A673 (cell line): ENCODE data around the gene PCSK7.

Experiments
- EZH2 ChIP-seq: fragments of 200-600 bp; sonication (generic); IDR thresholded peaks from 2 replicates; pipeline ENCODE4 v1.6.1; 2017; ENCODE audit warnings: borderline replicate concordance, low read depth, mild to moderate bottlenecking, mixed read lengths, antibody characterized with exemption, low read length; ENCODE audit not compliant: poor library complexity, severe bottlenecking
- TF ChIP-seq, protein P1 (sequence below): fragments of 300-800, 200-600 bp; sonication (generic); conservative IDR thresholded peaks from 2 replicates; pipeline ENCODE4 v1.5.1; 2017; ENCODE audit warnings: low read depth, mild to moderate bottlenecking, antibody characterized with exemption, low read length, moderate library complexity, mixed read lengths

DNA sequence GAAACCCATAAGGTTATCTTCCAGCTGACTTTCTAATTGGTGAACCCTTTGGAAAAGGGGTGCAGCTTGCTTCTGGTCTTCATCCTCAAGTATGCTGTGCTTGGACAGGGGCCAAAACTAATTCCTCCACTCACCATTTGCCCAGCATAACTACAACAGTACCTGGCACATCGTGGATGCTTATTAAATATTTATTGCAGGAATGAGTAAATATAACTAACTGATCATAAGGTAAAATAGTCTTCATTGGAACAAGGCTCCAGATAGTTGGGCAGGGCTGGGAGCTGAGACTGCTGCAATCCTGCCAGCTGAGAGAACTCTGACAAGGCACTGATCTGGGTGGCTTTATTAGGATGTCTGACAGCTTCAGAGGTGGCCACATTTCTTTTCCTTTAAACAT lies 55.7 kb downstream of the PCSK7 start:
- TF ChIP-seq, protein P1, sequence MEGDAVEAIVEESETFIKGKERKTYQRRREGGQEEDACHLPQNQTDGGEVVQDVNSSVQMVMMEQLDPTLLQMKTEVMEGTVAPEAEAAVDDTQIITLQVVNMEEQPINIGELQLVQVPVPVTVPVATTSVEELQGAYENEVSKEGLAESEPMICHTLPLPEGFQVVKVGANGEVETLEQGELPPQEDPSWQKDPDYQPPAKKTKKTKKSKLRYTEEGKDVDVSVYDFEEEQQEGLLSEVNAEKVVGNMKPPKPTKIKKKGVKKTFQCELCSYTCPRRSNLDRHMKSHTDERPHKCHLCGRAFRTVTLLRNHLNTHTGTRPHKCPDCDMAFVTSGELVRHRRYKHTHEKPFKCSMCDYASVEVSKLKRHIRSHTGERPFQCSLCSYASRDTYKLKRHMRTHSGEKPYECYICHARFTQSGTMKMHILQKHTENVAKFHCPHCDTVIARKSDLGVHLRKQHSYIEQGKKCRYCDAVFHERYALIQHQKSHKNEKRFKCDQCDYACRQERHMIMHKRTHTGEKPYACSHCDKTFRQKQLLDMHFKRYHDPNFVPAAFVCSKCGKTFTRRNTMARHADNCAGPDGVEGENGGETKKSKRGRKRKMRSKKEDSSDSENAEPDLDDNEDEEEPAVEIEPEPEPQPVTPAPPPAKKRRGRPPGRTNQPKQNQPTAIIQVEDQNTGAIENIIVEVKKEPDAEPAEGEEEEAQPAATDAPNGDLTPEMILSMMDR, result no peak
- TF ChIP-seq EZH2, result no peak
